GM12878 (cell line): ENCODE data around the gene GGT7.

Experiments
- BACH1 ChIP-seq: fragments of 450-650 bp; IDR thresholded peaks from 2 replicates; pipeline ENCODE4 v1.6.1; 2017; ENCODE audit warnings: mild to moderate bottlenecking, borderline replicate concordance
- BHLHE40 ChIP-seq, 2 experiments: fragments of 450-650 bp in 1 of 2; IDR thresholded peaks; 2 replicates each; pipeline ENCODE4 v1.6.1; 2011 to 2017; ENCODE audit warnings: low read depth in 2 of 2, borderline replicate concordance in 1 of 2, improper control_type of control experiment in 1 of 2, low read length in 1 of 2, mild to moderate bottlenecking in 1 of 2
- EP300 ChIP-seq, 2 experiments: fragments of 150-350 bp in 1 of 2; IDR thresholded peaks; 2 replicates each; pipeline ENCODE4 v1.6.1; 2011 to 2012; ENCODE audit warnings: low read depth in 2 of 2, low read length in 2 of 2, borderline replicate concordance in 1 of 2, improper control_type of control experiment in 1 of 2, inconsistent platforms in 1 of 2; ENCODE audit not compliant: control insufficient read depth in 1 of 2
- ETV6 ChIP-seq, 2 experiments: fragments of 450-650 bp in 1 of 2; IDR thresholded peaks in 1 of 2; conservative IDR thresholded peaks in 1 of 2; 2 replicates each; pipeline ENCODE4 v1.6.1; 2014; ENCODE audit warnings: antibody characterized with exemption in 1 of 2, borderline replicate concordance in 1 of 2, low read depth in 1 of 2, mild to moderate bottlenecking in 1 of 2, moderate library complexity in 1 of 2
- HDAC2 ChIP-seq: fragments of 200-600 bp; sonication (generic); IDR thresholded peaks from 2 replicates; pipeline ENCODE4 v1.6.1; 2017
- POLR2A ChIP-seq: IDR thresholded peaks from 2 replicates; pipeline ENCODE4 v1.6.1; 2011; ENCODE audit warnings: low read depth, mild to moderate bottlenecking, low read length
- RCOR1 ChIP-seq: conservative IDR thresholded peaks from 2 replicates; pipeline ENCODE4 v1.6.1; 2012; ENCODE audit warnings: low read depth, low read length, improper control_type of control experiment
- SIN3A ChIP-seq: IDR thresholded peaks from 2 replicates; pipeline ENCODE4 v1.6.1; 2012; ENCODE audit warnings: low read depth, low read length, improper control_type of control experiment
- STAT3 ChIP-seq: IDR thresholded peaks from 2 replicates; pipeline ENCODE4 v1.6.1; 2011; ENCODE audit warnings: low read depth, low read length, improper control_type of control experiment
- TCF12 ChIP-seq: IDR thresholded peaks from 2 replicates; pipeline ENCODE4 v1.6.1; 2011; ENCODE audit warnings: low read depth, mild to moderate bottlenecking, low read length
- TF ChIP-seq, protein P1 (sequence below), 3 experiments: IDR thresholded peaks in 2 of 3; conservative IDR thresholded peaks in 1 of 3; 2 replicates each; pipeline ENCODE4 v1.5.1; 2011; ENCODE audit warnings: low read depth in 3 of 3, low read length in 3 of 3, mild to moderate bottlenecking in 3 of 3, control low read depth in 2 of 3, moderate library complexity in 2 of 3, inconsistent platforms in 1 of 3, mixed read lengths in 1 of 3; ENCODE audit not compliant: control insufficient read depth in 2 of 3, insufficient read depth in 1 of 3; ENCODE audit errors: extremely low read depth in 1 of 3
- TF ChIP-seq, protein P2 (sequence below): fragments of 450-650 bp; formaldehyde crosslinking; IDR thresholded peaks from 2 replicates; pipeline ENCODE4 v1.5.0; 2022; ENCODE audit warnings: mild to moderate bottlenecking, missing genetic modification characterization
- TF ChIP-seq, protein P3 (sequence below): fragments of 450-650 bp; IDR thresholded peaks from 2 replicates; pipeline ENCODE4 v1.6.1; 2016; ENCODE audit warnings: mild to moderate bottlenecking

DNA sequence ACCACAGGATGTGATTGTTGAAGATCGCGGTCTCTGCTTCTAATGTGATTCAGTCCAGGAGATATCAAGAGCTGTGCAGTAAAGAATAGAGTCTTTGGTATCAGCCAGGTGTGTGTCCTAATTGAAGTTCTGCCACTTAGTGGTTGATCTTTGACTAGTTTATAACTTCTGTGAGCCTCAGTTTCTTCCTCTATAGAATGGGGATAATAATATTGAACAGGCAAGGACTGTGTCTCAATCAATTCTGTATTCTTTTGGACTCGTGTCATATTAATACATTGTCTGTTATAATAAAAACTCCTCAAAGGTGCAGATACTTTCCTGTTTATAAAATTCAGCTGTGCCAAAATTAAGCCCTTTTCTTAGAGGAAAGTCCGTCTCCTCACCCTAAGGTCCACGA is 24.1 kb downstream of the GGT7 start:
- TF ChIP-seq SIN3A (no peak), HDAC2 (no peak), POLR2A (no peak), RCOR1 (no peak), STAT3 (no peak), EP300 (IDR thresholded peaks at IDR 0.05; ENCODE audit: borderline replicate concordance in 1 of 2, control insufficient read depth in 1 of 2, low read depth in 2 of 2, low read length in 2 of 2) (no peak), TCF12 (no peak), BACH1 (no peak), ETV6 (conservative IDR thresholded peaks at IDR 0.05 in 1 of 2, IDR thresholded peaks at IDR 0.05 in 1 of 2; ENCODE audit: borderline replicate concordance in 1 of 2, low read depth in 1 of 2) (no peak), BHLHE40 (IDR thresholded peaks at IDR 0.05; ENCODE audit: borderline replicate concordance in 1 of 2, low read depth in 2 of 2, low read length in 1 of 2) (no peak)
- TF ChIP-seq, protein P1, sequence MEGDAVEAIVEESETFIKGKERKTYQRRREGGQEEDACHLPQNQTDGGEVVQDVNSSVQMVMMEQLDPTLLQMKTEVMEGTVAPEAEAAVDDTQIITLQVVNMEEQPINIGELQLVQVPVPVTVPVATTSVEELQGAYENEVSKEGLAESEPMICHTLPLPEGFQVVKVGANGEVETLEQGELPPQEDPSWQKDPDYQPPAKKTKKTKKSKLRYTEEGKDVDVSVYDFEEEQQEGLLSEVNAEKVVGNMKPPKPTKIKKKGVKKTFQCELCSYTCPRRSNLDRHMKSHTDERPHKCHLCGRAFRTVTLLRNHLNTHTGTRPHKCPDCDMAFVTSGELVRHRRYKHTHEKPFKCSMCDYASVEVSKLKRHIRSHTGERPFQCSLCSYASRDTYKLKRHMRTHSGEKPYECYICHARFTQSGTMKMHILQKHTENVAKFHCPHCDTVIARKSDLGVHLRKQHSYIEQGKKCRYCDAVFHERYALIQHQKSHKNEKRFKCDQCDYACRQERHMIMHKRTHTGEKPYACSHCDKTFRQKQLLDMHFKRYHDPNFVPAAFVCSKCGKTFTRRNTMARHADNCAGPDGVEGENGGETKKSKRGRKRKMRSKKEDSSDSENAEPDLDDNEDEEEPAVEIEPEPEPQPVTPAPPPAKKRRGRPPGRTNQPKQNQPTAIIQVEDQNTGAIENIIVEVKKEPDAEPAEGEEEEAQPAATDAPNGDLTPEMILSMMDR (IDR thresholded peaks at IDR 0.05 in 2 of 3, conservative IDR thresholded peaks at IDR 0.05 in 1 of 3; ENCODE audit: control insufficient read depth in 2 of 3, extremely low read depth in 1 of 3, insufficient read depth in 1 of 3, low read depth in 3 of 3, low read length in 3 of 3): no peak
- TF ChIP-seq, protein P2, sequence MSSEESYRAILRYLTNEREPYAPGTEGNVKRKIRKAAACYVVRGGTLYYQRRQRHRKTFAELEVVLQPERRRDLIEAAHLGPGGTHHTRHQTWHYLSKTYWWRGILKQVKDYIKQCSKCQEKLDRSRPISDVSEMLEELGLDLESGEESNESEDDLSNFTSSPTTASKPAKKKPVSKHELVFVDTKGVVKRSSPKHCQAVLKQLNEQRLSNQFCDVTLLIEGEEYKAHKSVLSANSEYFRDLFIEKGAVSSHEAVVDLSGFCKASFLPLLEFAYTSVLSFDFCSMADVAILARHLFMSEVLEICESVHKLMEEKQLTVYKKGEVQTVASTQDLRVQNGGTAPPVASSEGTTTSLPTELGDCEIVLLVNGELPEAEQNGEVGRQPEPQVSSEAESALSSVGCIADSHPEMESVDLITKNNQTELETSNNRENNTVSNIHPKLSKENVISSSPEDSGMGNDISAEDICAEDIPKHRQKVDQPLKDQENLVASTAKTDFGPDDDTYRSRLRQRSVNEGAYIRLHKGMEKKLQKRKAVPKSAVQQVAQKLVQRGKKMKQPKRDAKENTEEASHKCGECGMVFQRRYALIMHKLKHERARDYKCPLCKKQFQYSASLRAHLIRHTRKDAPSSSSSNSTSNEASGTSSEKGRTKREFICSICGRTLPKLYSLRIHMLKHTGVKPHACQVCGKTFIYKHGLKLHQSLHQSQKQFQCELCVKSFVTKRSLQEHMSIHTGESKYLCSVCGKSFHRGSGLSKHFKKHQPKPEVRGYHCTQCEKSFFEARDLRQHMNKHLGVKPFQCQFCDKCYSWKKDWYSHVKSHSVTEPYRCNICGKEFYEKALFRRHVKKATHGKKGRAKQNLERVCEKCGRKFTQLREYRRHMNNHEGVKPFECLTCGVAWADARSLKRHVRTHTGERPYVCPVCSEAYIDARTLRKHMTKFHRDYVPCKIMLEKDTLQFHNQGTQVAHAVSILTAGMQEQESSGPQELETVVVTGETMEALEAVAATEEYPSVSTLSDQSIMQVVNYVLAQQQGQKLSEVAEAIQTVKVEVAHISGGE: no peak
- TF ChIP-seq, protein P3, sequence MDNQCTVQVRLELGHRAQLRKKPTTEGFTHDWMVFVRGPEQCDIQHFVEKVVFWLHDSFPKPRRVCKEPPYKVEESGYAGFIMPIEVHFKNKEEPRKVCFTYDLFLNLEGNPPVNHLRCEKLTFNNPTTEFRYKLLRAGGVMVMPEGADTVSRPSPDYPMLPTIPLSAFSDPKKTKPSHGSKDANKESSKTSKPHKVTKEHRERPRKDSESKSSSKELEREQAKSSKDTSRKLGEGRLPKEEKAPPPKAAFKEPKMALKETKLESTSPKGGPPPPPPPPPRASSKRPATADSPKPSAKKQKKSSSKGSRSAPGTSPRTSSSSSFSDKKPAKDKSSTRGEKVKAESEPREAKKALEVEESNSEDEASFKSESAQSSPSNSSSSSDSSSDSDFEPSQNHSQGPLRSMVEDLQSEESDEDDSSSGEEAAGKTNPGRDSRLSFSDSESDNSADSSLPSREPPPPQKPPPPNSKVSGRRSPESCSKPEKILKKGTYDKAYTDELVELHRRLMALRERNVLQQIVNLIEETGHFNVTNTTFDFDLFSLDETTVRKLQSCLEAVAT: no peak
